COLO668 (cell line): Measurements from ENCODE around the gene BBS12.

Experiments
- DNase-seq: peaks from one replicate; lab custom pipeline; 2025; ENCODE audit not compliant: unreplicated experiment; lab: John Stamatoyannopoulos, UW

The BBS12 gene

GRCh38 chr4:122732329-122733026, at the start of gene BBS12:
TSS of gene BBS12 (plus strand) at chr4:122732704. CDS start at chr4:122741893, 9,189 bp downstream.
- peak; percentile 97 for DNase-seq

GRCh38 chr4:122686691-122687090, 45.8 kb upstream of the BBS12 start:
- no peak for DNase-seq

GRCh38 chr4:122687531-122688061, 44.9 kb upstream of the BBS12 start:
- DNase-seq, result no peak

- DNase-seq, result no peak
Observed at GRCh38 chr4:122688529-122689140, 43.9 kb upstream of the BBS12 start.

- DNase-seq, result no peak
Observed at GRCh38 chr4:122689972-122690371, 42.5 kb upstream of the BBS12 start.

GRCh38 chr4:122691988-122692387, 40.5 kb upstream of the BBS12 start:
- DNase-seq, result no peak

- no peak for DNase-seq
Observed at GRCh38 chr4:122692641-122693520, 39.6 kb upstream of the BBS12 start.

GRCh38 chr4:122695226-122695625, 37.3 kb upstream of the BBS12 start:
- DNase-seq, result no peak

GRCh38 chr4:122700178-122700725, 32.3 kb upstream of the BBS12 start:
- DNase-seq, result no peak

GRCh38 chr4:122701061-122701460, 31.4 kb upstream of the BBS12 start:
- no peak for DNase-seq

- DNase-seq, result no peak
Observed at GRCh38 chr4:122701965-122702364, 30.5 kb upstream of the BBS12 start.

GRCh38 chr4:122702939-122703338, 29.6 kb upstream of the BBS12 start:
- no peak for DNase-seq

GRCh38 chr4:122703868-122704267, 28.6 kb upstream of the BBS12 start:
- DNase-seq, result no peak

- DNase-seq, result no peak
Observed at GRCh38 chr4:122705009-122705408, 27.5 kb upstream of the BBS12 start.

- no peak for DNase-seq
Observed at GRCh38 chr4:122705547-122706117, 26.9 kb upstream of the BBS12 start.

- DNase-seq, result no peak
Observed at GRCh38 chr4:122706511-122706910, 26.0 kb upstream of the BBS12 start.

- DNase-seq, result no peak
Observed at GRCh38 chr4:122707497-122707896, 25.0 kb upstream of the BBS12 start.

- no peak for DNase-seq
Observed at GRCh38 chr4:122709236-122709635, 23.3 kb upstream of the BBS12 start.

- no peak for DNase-seq
Observed at GRCh38 chr4:122710434-122711308, 21.8 kb upstream of the BBS12 start.

- no peak for DNase-seq
Observed at GRCh38 chr4:122711919-122712318, 20.6 kb upstream of the BBS12 start.
